CD14-positive monocyte (primary cell): ENCODE results near the gene BCO2. TPM values are rescaled to one million over a fixed set of nuclear protein-coding genes. Genes with fewer than 3 reads are reported as not detected.

ENCODE experiments used
- DNase-seq, 3 donors: peaks; one replicate each; pipeline ENCODE4 v3.0.0-alpha.2; 2011 to 2022
- H2AFZ ChIP-seq: 2 replicates; pipeline ENCODE4 v1.6.0; 2012; ENCODE audit warnings: mild to moderate bottlenecking, low read depth, low read length, inconsistent platforms; ENCODE audit not compliant: insufficient read depth, poor library complexity, severe bottlenecking
- H3K27ac ChIP-seq, 2 donors: 1 replicate in 1 of 2; 2 replicates in 1 of 2; pipeline ENCODE4 v1.5.1; 2012 to 2013; ENCODE audit warnings: low read length in 2 of 2, control low read depth in 1 of 2, inconsistent platforms in 1 of 2, low read depth in 1 of 2, mild to moderate bottlenecking in 1 of 2
- H3K27me3 ChIP-seq, 2 donors: one replicate each; pipeline versions ENCODE4 v1.6.0 to v1.6.1; 2011 to 2013; ENCODE audit warnings: low read length in 2 of 2; ENCODE audit not compliant: control insufficient read depth in 2 of 2, insufficient read depth in 2 of 2
- H3K36me3 ChIP-seq, 2 donors: replicated peaks in 1 of 2; 1 replicate in 1 of 2; 2 replicates in 1 of 2; pipeline versions ENCODE4 v1.5.1 to v1.6.1; 2012 to 2013; ENCODE audit warnings: low read length in 2 of 2, control low read depth in 1 of 2, inconsistent platforms in 1 of 2, mild to moderate bottlenecking in 1 of 2; ENCODE audit not compliant: insufficient read depth in 2 of 2, control insufficient read depth in 1 of 2
- H3K4me1 ChIP-seq, 2 donors: 1 replicate in 1 of 2; 2 replicates in 1 of 2; pipeline versions ENCODE4 v1.5.1 to v1.6.1; 2012 to 2013; ENCODE audit warnings: low read length in 2 of 2, control low read depth in 1 of 2, inconsistent platforms in 1 of 2, mild to moderate bottlenecking in 1 of 2, moderate library complexity in 1 of 2; ENCODE audit not compliant: insufficient read depth in 2 of 2, control insufficient read depth in 1 of 2
- H3K4me2 ChIP-seq: replicated peaks from 2 replicates; pipeline ENCODE3; 2012; ENCODE audit warnings: low read length, moderate library complexity, mild to moderate bottlenecking; ENCODE audit not compliant: poor library complexity, severe bottlenecking; ENCODE audit errors: extremely low read depth
- H3K4me3 ChIP-seq, 3 experiments: fragments of 200-600 bp in 1 of 3; sonication (generic) in 1 of 3; replicated peaks in 1 of 3; 1 replicate in 2 of 3; 2 replicates in 1 of 3; pipeline ENCODE4 v1.5.1; 2011 to 2013; ENCODE audit warnings: low read length in 3 of 3, mild to moderate bottlenecking in 3 of 3, control low read depth in 2 of 3, low read depth in 2 of 3, inconsistent platforms in 1 of 3, moderate library complexity in 1 of 3
- H3K79me2 ChIP-seq: 2 replicates; pipeline ENCODE4 v1.6.0; 2012; ENCODE audit warnings: mild to moderate bottlenecking, control low read depth, inconsistent platforms, low read length, moderate library complexity; ENCODE audit not compliant: insufficient read depth
- H3K9ac ChIP-seq: 2 replicates; pipeline ENCODE4 v1.6.0; 2017; ENCODE audit warnings: low read length, mild to moderate bottlenecking; ENCODE audit not compliant: insufficient read depth, poor library complexity, severe bottlenecking
- H3K9me3 ChIP-seq, 2 donors: replicated peaks in 1 of 2; 1 replicate in 1 of 2; 2 replicates in 1 of 2; pipeline versions ENCODE4 v1.5.1 to v1.6.1; 2012 to 2013; ENCODE audit warnings: low read length in 2 of 2, control low read depth in 1 of 2; ENCODE audit not compliant: control insufficient read depth in 1 of 2, insufficient read depth in 1 of 2
- H4K20me1 ChIP-seq: 2 replicates; pipeline ENCODE4 v1.6.0; 2012; ENCODE audit warnings: mild to moderate bottlenecking, low read length, control low read depth, moderate library complexity; ENCODE audit not compliant: insufficient read depth
- H3K27ac Mint-ChIP-seq, 7 donors: one replicate each; pipeline ENCODE4 v1.8.0; 2020; ENCODE audit warnings: mild to moderate bottlenecking in 7 of 7, mixed read lengths in 7 of 7, moderate library complexity in 6 of 7, inconsistent platforms in 2 of 7
- H3K27me3 Mint-ChIP-seq, 3 donors: one replicate each; pipeline ENCODE4 v1.8.0; 2021 to 2022; ENCODE audit warnings: low read depth in 3 of 3, mild to moderate bottlenecking in 3 of 3, mixed read lengths in 3 of 3, moderate library complexity in 3 of 3, inconsistent platforms in 1 of 3
- H3K36me3 Mint-ChIP-seq, 2 donors: one replicate each; pipeline ENCODE4 v1.8.0; 2020; ENCODE audit warnings: mixed read lengths in 2 of 2, inconsistent platforms in 1 of 2, mild to moderate bottlenecking in 1 of 2
- H3K4me1 Mint-ChIP-seq: one replicate; pipeline ENCODE4 v1.8.0; 2020; ENCODE audit warnings: mild to moderate bottlenecking, mixed read lengths
- H3K4me3 Mint-ChIP-seq, 2 donors: one replicate each; pipeline ENCODE4 v1.8.0; 2020; ENCODE audit warnings: mild to moderate bottlenecking in 2 of 2, mixed read lengths in 2 of 2, moderate library complexity in 1 of 2
- H3K9me3 Mint-ChIP-seq, 7 donors: one replicate each; pipeline ENCODE4 v1.8.0; 2020 to 2022; ENCODE audit warnings: mixed read lengths in 7 of 7, mild to moderate bottlenecking in 6 of 7, moderate library complexity in 6 of 7, inconsistent platforms in 2 of 7
- CTCF ChIP-seq: fragments of 200-600 bp; IDR thresholded peaks from one replicate; pipeline ENCODE4 v1.8.0; 2022; ENCODE audit warnings: antibody characterized with exemption, mild to moderate bottlenecking
- WGBS: methylation state at CpG from one replicate; pipeline ENCODE4 v1.1.5; 2013; ENCODE audit warnings: missing lambda C conversion rate; ENCODE audit not compliant: insufficient coverage; 5-methylcytosine and 5-hydroxymethylcytosine counted together
- intact Hi-C, 2 donors: fragments of 100-400 bp; cut with micrococcal nuclease; formaldehyde crosslinking; loops; one replicate each; pipeline versions ENCODE4 v1.15.0 to v1.15.1; 2023
- polyA plus RNA-seq, 3 donors: library from polyadenylated mRNA; depleted of rRNA in 1 of 3; unstranded in 2 of 3; stranded (reverse) in 1 of 3; fragments of 300-500 nt in 2 of 3; fragments of >200 nt in 1 of 3; fragmentation: Illumina TruSeq in 2 of 3; gene quantifications; 1 replicate in 2 of 3; 2 replicates in 1 of 3; pipeline ENCODE4 v1.2.3, GENCODE V29; 2012 to 2021

The BCO2 gene
- polyA plus RNA-seq, 3 donors, result 0.20 to 1.9 TPM; not detected in 1

GRCh38 chr11:112225753-112226061, 50.4 kb downstream of the BCO2 start:
- peak overlapping the region; percentile 87 for H2AFZ ChIP-seq
- TF ChIP-seq CTCF, result no peak
- H3K4me1 Mint-ChIP-seq, result peaks cover 25% of the 10 kb centered on the region
- peaks cover 10 to 17% of the 10 kb centered on the region in 2 donors for H3K4me1 ChIP-seq
- no peaks in the 10 kb centered on the region for H4K20me1 ChIP-seq
- peaks cover 0 to 2% (median 2%) of the 10 kb centered on the region in 3 donors for H3K27me3 Mint-ChIP-seq
- no peaks in the 10 kb centered on the region for H3K27me3 ChIP-seq
- peak overlapping the region; percentile 79 to 99 (median 89) for H3K4me3 ChIP-seq
- H3K4me2 ChIP-seq, result peak overlapping the region; percentile 78
- peaks cover 26% of the 10 kb centered on the region for H3K79me2 ChIP-seq
- peaks cover 21 to 27% of the 10 kb centered on the region in 2 donors for H3K36me3 ChIP-seq
- peaks cover 0 to 2% (median 0%) of the 10 kb centered on the region in 7 donors for H3K9me3 Mint-ChIP-seq
- 18% methylated on average over 4 of the region's 8 CpGs for WGBS
- peak overlapping the region; percentile 97 to 99 (median 99) for H3K27ac Mint-ChIP-seq
- DNase-seq, result peak in 2 of 3 donors; percentile 75 to 77
- intact Hi-C loops, result loop anchor here in 1 of 2 donors (10.0 kb wide), 1 partner anchor 51 kb away; the partner anchor contains the start of gene BCO2
- no peaks in the 10 kb centered on the region for H3K9me3 ChIP-seq
- peak overlapping the region; percentile 86 for H3K9ac ChIP-seq
- peak overlapping the region; percentile 83 to 92 for H3K4me3 Mint-ChIP-seq
- peak overlapping the region; percentile 92 to 99 for H3K27ac ChIP-seq
- H3K36me3 Mint-ChIP-seq, result peaks cover 26 to 27% of the 10 kb centered on the region in 2 donors

GRCh38 chr11:112226062-112226830, 50.9 kb downstream of the BCO2 start, which contains the start of gene PTS:
Gene PTS (plus strand): TSS chr11:112226428. CDS start chr11:112226444, 16 bp downstream.
- Histone ChIP-seq H3K79me2 (peaks cover 26% of the 10 kb centered on the region), H3K4me3 (peak within 1 kb of the TSS; percentile 79 to 99 (median 89)), H4K20me1 (no peaks in the 10 kb centered on the region), H3K4me2 (peak within 1 kb of the TSS; percentile 78), H3K27ac (peak within 1 kb of the TSS; percentile 92 to 99), H2AFZ (peak within 1 kb of the TSS; percentile 87), H3K9ac (peak within 1 kb of the TSS; percentile 86), H3K9me3 (no peaks in the 10 kb centered on the region), H3K4me1 (peaks cover 10 to 17% of the 10 kb centered on the region in 2 donors), H3K36me3 (peaks cover 26 to 33% of the 10 kb centered on the region in 2 donors), H3K27me3 (no peaks in the 10 kb centered on the region)
- no peak for TF ChIP-seq CTCF
- Mint-ChIP-seq H3K4me1 (peaks cover 25% of the 10 kb centered on the region), H3K27me3 (peaks cover 0 to 2% (median 2%) of the 10 kb centered on the region in 3 donors), H3K4me3 (peak within 1 kb of the TSS; percentile 83 to 92), H3K36me3 (peaks cover 31 to 32% of the 10 kb centered on the region in 2 donors), H3K27ac (peak within 1 kb of the TSS; percentile 97 to 99 (median 99)), H3K9me3 (peaks cover 0 to 2% (median 0%) of the 10 kb centered on the region in 7 donors)
- DNase-seq, result peak; percentile 84 to 87 (median 86)
- intact Hi-C loops, result loop anchor here in 1 of 2 donors (10.0 kb wide), 1 partner anchor 51 kb away; the partner anchor contains the start of gene BCO2
- WGBS, result under 1% methylated on average over 57 of the region's 70 CpGs
